Activated CD4-positive, alpha-beta T cell treated with anti-CD3 and anti-CD28 coated beads for 36 hours (primary cell): ENCODE measurements around the gene PPP2R2B. TPM values are rescaled to one million over a fixed set of nuclear protein-coding genes. Genes with fewer than 3 reads are reported as not detected.

Experiments used
- ATAC-seq: fragments of 200-7000 bp; cut with Tn5 transposase; one replicate; pipeline ENCODE4 v1.10.0; 2021; ENCODE audit warnings: mild to moderate bottlenecking, moderate library complexity
- CTCF ChIA-PET: fragments of 350-600 bp; sonication (Branson Sonifier 250); formaldehyde crosslinking; loops from one replicate; lab custom pipeline; 2021; ENCODE audit warnings: antibody characterized with exemption; lab: Charles Lee
- POLR2A ChIA-PET: fragments of 350-600 bp; sonication (Branson Sonifier 250); formaldehyde crosslinking; loops from one replicate; lab custom pipeline; 2021; ENCODE audit warnings: antibody characterized with exemption, inconsistent platforms; lab: Charles Lee
- DNase-seq: peaks from one replicate; pipeline ENCODE4 v3.0.0-alpha.2; 2020
- H3K27ac Mint-ChIP-seq: one replicate; pipeline ENCODE4 v1.8.0; 2021; ENCODE audit warnings: mixed read lengths
- H3K27me3 Mint-ChIP-seq: one replicate; pipeline ENCODE4 v1.8.0; 2021; ENCODE audit warnings: mixed read lengths
- H3K36me3 Mint-ChIP-seq: one replicate; pipeline ENCODE4 v1.8.0; 2021; ENCODE audit warnings: low read depth, mixed read lengths
- H3K4me1 Mint-ChIP-seq: one replicate; pipeline ENCODE4 v1.8.0; 2021; ENCODE audit warnings: mixed read lengths
- H3K4me3 Mint-ChIP-seq: one replicate; pipeline ENCODE4 v1.8.0; 2021; ENCODE audit warnings: mild to moderate bottlenecking, moderate library complexity, mixed read lengths
- H3K9me3 Mint-ChIP-seq: one replicate; pipeline ENCODE4 v1.8.0; 2021; ENCODE audit warnings: low read depth, mixed read lengths
- intact Hi-C, 2 experiments: fragments of 100-400 bp; cut with DNase I in 1 of 2; cut with micrococcal nuclease in 1 of 2; formaldehyde crosslinking; loops; one replicate each; pipeline versions ENCODE4 v1.14.2 to v1.15.1; 2022 to 2024; cut with DNase I, micrococcal nuclease
- total RNA-seq, 2 experiments: library from RNA; stranded (reverse); gene quantifications; one replicate each; pipeline ENCODE4 v1.2.3, GENCODE V29; 2021

The PPP2R2B gene
- total RNA-seq, 2 experiments from 2014 or later = 0.40 to 0.85 TPM

- no peak for ATAC-seq
- Mint-ChIP-seq H3K9me3 (no peaks in the 10 kb centered on the region), H3K4me3 (no peak overlapping the region), H3K27ac (no peak overlapping the region), H3K4me1 (peaks cover 52% of the 10 kb centered on the region), H3K27me3 (no peaks in the 10 kb centered on the region), H3K36me3 (no peaks in the 10 kb centered on the region)
- no peak for DNase-seq
- CTCF ChIA-PET = no interaction called here
- POLR2A ChIA-PET = no interaction called here
- intact Hi-C loops = no loop called here
These were observed 123.9 kb downstream of the PPP2R2B start for GRCh38 chr5:146754621-146755020.

- H3K27me3 Mint-ChIP-seq = no peaks in the 10 kb centered on the region
- H3K27ac Mint-ChIP-seq = peak overlapping the region; percentile 80
- intact Hi-C loops = no loop called here
- no peaks in the 10 kb centered on the region for H3K36me3 Mint-ChIP-seq
- POLR2A ChIA-PET = no interaction called here
- no peak for ATAC-seq
- no peaks in the 10 kb centered on the region for H3K9me3 Mint-ChIP-seq
- no peak overlapping the region for H3K4me3 Mint-ChIP-seq
- CTCF ChIA-PET = interaction anchor here (0.6 to 1.0 kb wide), 2 partner anchors 125 to 553 kb away, joined by 3 read pairs; no protein-coding TSS in a partner anchor
- DNase-seq = no peak
- H3K4me1 Mint-ChIP-seq = peaks cover 46% of the 10 kb centered on the region
These were observed 124.9 kb downstream of the PPP2R2B start for GRCh38 chr5:146753641-146754040.

GRCh38 chr5:146751781-146752401, 126.7 kb downstream of the PPP2R2B start:
- Mint-ChIP-seq H3K27ac (peak overlapping the region; percentile 80), H3K27me3 (no peaks in the 10 kb centered on the region), H3K4me3 (no peak overlapping the region), H3K9me3 (peaks cover 2% of the 10 kb centered on the region), H3K4me1 (peaks cover 46% of the 10 kb centered on the region), H3K36me3 (no peaks in the 10 kb centered on the region)
- DNase-seq (peak; percentile 68), ATAC-seq (peak; percentile 97)
- ChIA-PET CTCF (no interaction called here), POLR2A (no interaction called here)
- intact Hi-C loops = loop anchor here in 1 of 2 experiments (2.0 kb wide), 1 partner anchor 125 kb away; no protein-coding TSS in a partner anchor

- no peak for DNase-seq
- peaks cover 41% of the 10 kb centered on the region for H3K4me1 Mint-ChIP-seq
- H3K9me3 Mint-ChIP-seq = peaks cover 2% of the 10 kb centered on the region
- no peak overlapping the region for H3K4me3 Mint-ChIP-seq
- H3K27ac Mint-ChIP-seq = peak overlapping the region; percentile 37
- no peaks in the 10 kb centered on the region for H3K27me3 Mint-ChIP-seq
- POLR2A ChIA-PET = interaction anchor here (0.6 kb wide), 1 partner anchor 538 kb away, joined by 3 read pairs; no protein-coding TSS in a partner anchor
- no peaks in the 10 kb centered on the region for H3K36me3 Mint-ChIP-seq
- CTCF ChIA-PET = no interaction called here
- no peak for ATAC-seq
- intact Hi-C loops = loop anchor here in 1 of 2 experiments (2.0 kb wide), 1 partner anchor 126 kb away; no protein-coding TSS in a partner anchor
These were observed 127.5 kb downstream of the PPP2R2B start for GRCh38 chr5:146751054-146751453.

- H3K4me1 Mint-ChIP-seq = peaks cover 29% of the 10 kb centered on the region
These were observed 130.0 kb downstream of the PPP2R2B start for GRCh38 chr5:146748533-146748932.

GRCh38 chr5:146745931-146746577, 132.5 kb downstream of the PPP2R2B start:
- intact Hi-C loops = no loop called here
- Mint-ChIP-seq H3K4me3 (no peak overlapping the region), H3K9me3 (peaks cover 2% of the 10 kb centered on the region), H3K27me3 (no peaks in the 10 kb centered on the region), H3K4me1 (peaks cover 4% of the 10 kb centered on the region), H3K27ac (no peak overlapping the region), H3K36me3 (no peaks in the 10 kb centered on the region)
- DNase-seq = no peak
- ATAC-seq = no peak
- POLR2A ChIA-PET = no interaction called here
- CTCF ChIA-PET = no interaction called here

More at GRCh38 chr5:146748533-146748932, 130.0 kb downstream of the PPP2R2B start:
- Mint-ChIP-seq H3K9me3 (peaks cover 2% of the 10 kb centered on the region), H3K36me3 (no peaks in the 10 kb centered on the region), H3K27me3 (no peaks in the 10 kb centered on the region), H3K4me3 (no peak overlapping the region), H3K27ac (no peak overlapping the region)
- ATAC-seq (no peak), DNase-seq (no peak)
- intact Hi-C loops = no loop called here
- ChIA-PET CTCF (interaction anchor here (0.6 kb wide), 1 partner anchor 10 kb away, joined by 3 read pairs; no protein-coding TSS in a partner anchor), POLR2A (no interaction called here)

GRCh38 chr5:146744068-146744745, 134.3 kb downstream of the PPP2R2B start:
- Mint-ChIP-seq H3K4me1 (no peaks in the 10 kb centered on the region), H3K9me3 (peaks cover 2% of the 10 kb centered on the region), H3K27ac (no peak overlapping the region), H3K36me3 (no peaks in the 10 kb centered on the region), H3K27me3 (no peaks in the 10 kb centered on the region), H3K4me3 (no peak overlapping the region)
- ATAC-seq = no peak
- ChIA-PET POLR2A (interaction anchor here (0.6 kb wide), 1 partner anchor 64 kb away, joined by 3 read pairs; no protein-coding TSS in a partner anchor), CTCF (no interaction called here)
- DNase-seq = no peak
- intact Hi-C loops = no loop called here

GRCh38 chr5:146734936-146735577, 143.5 kb downstream of the PPP2R2B start:
- ChIA-PET POLR2A (no interaction called here), CTCF (interaction anchor here (0.7 kb wide), 1 partner anchor 238 kb away, joined by 3 read pairs; no protein-coding TSS in a partner anchor)
- intact Hi-C loops = no loop called here
- Mint-ChIP-seq H3K36me3 (no peaks in the 10 kb centered on the region), H3K4me1 (no peaks in the 10 kb centered on the region), H3K4me3 (no peak overlapping the region), H3K27me3 (no peaks in the 10 kb centered on the region), H3K9me3 (peaks cover 8% of the 10 kb centered on the region), H3K27ac (no peak overlapping the region)
- no peak for DNase-seq
- no peak for ATAC-seq

GRCh38 chr5:146732962-146733361, 145.6 kb downstream of the PPP2R2B start:
- no peak for DNase-seq
- CTCF ChIA-PET = interaction anchor here (0.6 to 1.0 kb wide), 3 partner anchors 37 to 175 kb away, joined by 3 to 4 read pairs (median 3); no protein-coding TSS in a partner anchor
- POLR2A ChIA-PET = no interaction called here

GRCh38 chr5:146731909-146732659, 146.5 kb downstream of the PPP2R2B start:
- no peak for ATAC-seq
- Mint-ChIP-seq H3K36me3 (peaks cover 9% of the 10 kb centered on the region), H3K4me1 (no peaks in the 10 kb centered on the region), H3K9me3 (peaks cover 18% of the 10 kb centered on the region), H3K27me3 (no peaks in the 10 kb centered on the region), H3K27ac (no peak overlapping the region), H3K4me3 (no peak overlapping the region)
- DNase-seq = no peak
- POLR2A ChIA-PET = interaction anchor here (0.6 kb wide), 1 partner anchor 169 kb away, joined by 3 read pairs; no protein-coding TSS in a partner anchor
- intact Hi-C loops = no loop called here
- CTCF ChIA-PET = interaction anchor here (0.6 kb wide), 1 partner anchor 241 kb away, joined by 4 read pairs; no protein-coding TSS in a partner anchor

More at GRCh38 chr5:146732962-146733361, 145.6 kb downstream of the PPP2R2B start:
- no peak for ATAC-seq
- intact Hi-C loops = no loop called here
- peaks cover 18% of the 10 kb centered on the region for H3K9me3 Mint-ChIP-seq
- H3K27ac Mint-ChIP-seq = no peak overlapping the region
- peaks cover 9% of the 10 kb centered on the region for H3K36me3 Mint-ChIP-seq
- H3K27me3 Mint-ChIP-seq = no peaks in the 10 kb centered on the region
- no peaks in the 10 kb centered on the region for H3K4me1 Mint-ChIP-seq
- no peak overlapping the region for H3K4me3 Mint-ChIP-seq
